ENCODE data around the gene MRM2. TPM values are rescaled to one million over a fixed set of nuclear protein-coding genes. Genes with fewer than 3 reads are reported as not detected.

Gene MRM2
- polyA plus RNA-seq, 3 donors = 9.2 to 21.8 (median 15.7) TPM

DNA sequence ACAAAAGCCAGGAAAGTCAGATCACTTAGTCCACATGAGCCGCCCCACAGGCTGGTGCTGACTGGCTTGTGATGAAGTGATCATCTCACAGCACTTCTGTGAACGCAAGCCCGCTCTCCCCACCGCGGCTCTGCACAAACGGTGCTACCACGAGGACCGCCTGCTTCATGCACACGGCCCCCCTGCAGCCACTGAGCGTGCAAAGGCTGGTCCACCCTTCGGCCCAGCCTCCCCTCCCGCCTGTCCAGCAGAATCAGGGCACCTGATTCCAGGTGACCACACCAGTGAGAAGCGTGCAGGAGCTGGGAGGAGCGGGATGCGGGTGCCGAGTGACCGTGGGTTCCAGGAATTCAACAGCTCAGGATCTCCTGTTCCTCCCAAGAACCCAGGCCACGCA is 41.4 kb downstream of the MRM2 start:
- no peak overlapping the region for H3K27ac ChIP-seq (ENCODE audit: low read depth, low read length)
- WGBS, 3 donors = 95 to 97% (median 96%) methylated on average over 18 of the region's 18 CpGs

DNA sequence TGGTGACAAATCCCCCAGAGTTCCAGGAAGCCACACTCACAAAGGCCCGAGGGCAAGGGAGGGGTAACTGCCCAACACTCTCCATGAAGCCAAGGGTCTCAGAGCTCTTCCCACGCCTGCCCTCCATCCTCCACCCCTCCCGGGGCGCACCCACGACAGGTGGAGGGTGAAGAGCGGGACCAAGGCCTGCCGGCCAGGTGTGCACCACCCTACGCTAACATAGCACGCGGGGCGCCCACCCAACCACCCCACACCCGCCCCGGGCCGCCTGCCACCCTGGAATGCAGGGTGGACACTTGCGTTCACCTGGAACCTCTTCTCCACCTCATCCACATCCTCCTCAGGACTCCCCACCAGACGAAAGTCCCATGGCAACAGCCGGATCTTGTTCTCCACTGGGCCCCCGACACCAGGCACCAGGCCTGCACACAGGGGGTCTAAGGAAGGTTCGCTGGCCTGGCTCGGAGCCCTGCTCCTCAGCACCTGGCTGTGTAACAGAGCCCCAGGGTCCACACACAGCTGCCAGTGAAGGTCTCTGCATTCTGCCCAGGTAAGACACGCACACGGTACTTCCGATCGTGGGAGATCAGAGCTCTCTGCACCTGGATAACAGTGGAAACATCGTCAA is 41.9 kb downstream of the MRM2 start:
- WGBS, 3 donors = 92 to 96% (median 94%) methylated on average over 25 of the region's 25 CpGs
- no peak overlapping the region for H3K27ac ChIP-seq (ENCODE audit: low read depth, low read length)

- no peak overlapping the region for H3K27ac ChIP-seq (ENCODE audit: low read depth, low read length)
- 95 to 96% (median 96%) methylated on average over 16 of the region's 16 CpGs for WGBS, 3 donors
These were observed 42.5 kb downstream of the MRM2 start for GRCh38 chr7:2199528-2199927.

- 85 to 90% (median 90%) methylated on average over 10 of the region's 10 CpGs for WGBS, 3 donors
- H3K27ac ChIP-seq (ENCODE audit: low read depth, low read length) = no peak overlapping the region
These were observed 43.2 kb downstream of the MRM2 start for GRCh38 chr7:2198760-2199159.

GRCh38 chr7:2198206-2198605 is 43.8 kb downstream of the MRM2 start:
- no peak overlapping the region for H3K27ac ChIP-seq (ENCODE audit: low read depth, low read length)
- 92 to 93% (median 92%) methylated on average over 15 of the region's 15 CpGs for WGBS, 3 donors

GRCh38 chr7:2197436-2198155 is 44.4 kb downstream of the MRM2 start:
- WGBS, 3 donors = 85 to 91% (median 86%) methylated on average over 21 of the region's 21 CpGs
- no peak overlapping the region for H3K27ac ChIP-seq (ENCODE audit: low read depth, low read length)

DNA sequence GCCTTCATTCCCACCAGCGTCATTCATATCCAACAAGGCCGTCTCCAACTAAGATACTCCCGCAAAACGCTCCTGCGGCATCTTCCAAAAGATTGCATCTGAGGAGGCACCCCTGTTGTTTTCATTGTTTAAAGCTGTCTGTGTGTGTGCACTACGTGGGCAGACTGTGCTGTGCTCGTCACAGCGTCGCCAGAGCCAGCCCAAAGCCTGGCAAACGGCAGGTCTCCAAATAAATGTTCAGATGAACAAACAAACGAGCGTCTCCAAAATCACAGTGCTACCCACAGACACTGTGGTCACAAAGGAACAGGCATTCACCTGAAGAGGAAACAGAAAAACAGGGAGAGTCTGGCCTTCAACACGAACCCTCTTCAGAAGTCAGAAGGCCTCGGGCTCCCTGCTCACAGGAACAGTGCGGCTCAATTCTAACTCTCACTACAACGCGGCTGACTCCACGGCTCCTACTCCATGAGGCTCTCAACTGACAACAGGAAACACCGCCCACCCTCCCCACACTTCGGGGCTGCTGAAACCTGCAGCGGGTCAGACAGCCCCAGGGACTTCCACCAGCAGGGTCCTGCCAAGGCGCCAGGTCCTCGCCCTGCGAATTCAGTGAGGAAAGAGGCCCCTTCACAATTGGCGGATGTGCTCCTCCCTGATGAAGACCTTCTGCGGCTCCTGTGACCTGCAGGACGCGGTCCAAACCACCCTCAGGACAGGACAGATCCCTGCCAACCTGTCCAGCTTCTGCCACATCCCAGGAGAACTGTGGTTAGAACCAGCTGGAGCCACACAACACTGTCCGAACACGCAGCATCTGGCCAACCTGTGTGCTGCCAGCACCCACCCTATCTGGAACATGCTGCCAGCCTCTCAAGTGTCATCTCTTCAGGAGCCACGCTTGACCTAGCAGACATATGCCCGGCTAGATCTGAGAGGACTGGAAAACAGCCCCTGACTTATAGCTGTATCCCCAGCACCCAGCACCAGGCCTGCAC is 45.3 kb downstream of the MRM2 start:
- 85 to 90% (median 88%) methylated on average over 32 of the region's 32 CpGs for WGBS, 3 donors
- H3K27ac ChIP-seq (ENCODE audit: low read depth, low read length) = no peak overlapping the region

GRCh38 chr7:2195400-2196246 is 46.4 kb downstream of the MRM2 start:
- WGBS, 3 donors = 91 to 95% (median 94%) methylated on average over 13 of the region's 13 CpGs
- no peak overlapping the region for H3K27ac ChIP-seq (ENCODE audit: low read depth, low read length)

- H3K27ac ChIP-seq (ENCODE audit: low read depth, low read length) = no peak overlapping the region
- WGBS, 3 donors = 94 to 97% (median 94%) methylated on average over 18 to 19 of the region's 19 CpGs
These were observed 48.3 kb downstream of the MRM2 start for GRCh38 chr7:2193575-2194305.

- WGBS, 3 donors = 83 to 88% (median 87%) methylated on average over 18 of the region's 18 CpGs
- no peak overlapping the region for H3K27ac ChIP-seq (ENCODE audit: low read depth, low read length)
These were observed 49.0 kb downstream of the MRM2 start for GRCh38 chr7:2192831-2193534.

DNA sequence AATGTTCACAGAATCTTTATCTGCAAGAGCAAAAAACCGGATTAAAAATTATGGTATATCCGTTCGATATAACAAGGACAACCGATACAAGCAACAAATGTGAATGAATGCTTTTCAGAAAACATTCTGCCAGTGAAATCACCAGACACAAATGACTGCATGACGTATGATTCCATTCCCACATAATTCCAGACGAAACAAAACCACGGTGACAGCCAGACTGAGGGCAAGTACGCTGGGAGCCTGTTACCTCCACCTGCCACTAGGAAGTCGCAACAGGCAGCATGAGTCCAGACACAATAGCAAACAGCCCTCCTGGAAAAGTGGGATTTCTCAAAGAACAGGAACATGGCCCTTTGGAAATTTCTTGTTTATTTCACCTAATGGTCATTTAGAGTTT is 51.0 kb downstream of the MRM2 start:
- WGBS, 3 donors = 96 to 97% (median 96%) methylated on average over 9 of the region's 9 CpGs

GRCh38 chr7:2190531-2190930 is 51.5 kb downstream of the MRM2 start:
- WGBS, 3 donors = 93 to 95% (median 94%) methylated on average over 10 of the region's 10 CpGs

More for the DNA sequence above, 51.0 kb downstream of the MRM2 start:
- H3K27ac ChIP-seq (ENCODE audit: low read depth, low read length) = no peak overlapping the region

GRCh38 chr7:2186166-2186565 is 55.8 kb downstream of the MRM2 start:
- H3K27ac ChIP-seq (ENCODE audit: low read depth, low read length) = no peak overlapping the region

More at GRCh38 chr7:2190531-2190930, 51.5 kb downstream of the MRM2 start:
- no peak overlapping the region for H3K27ac ChIP-seq (ENCODE audit: low read depth, low read length)

GRCh38 chr7:2185715-2186114 is 56.3 kb downstream of the MRM2 start:
- H3K27ac ChIP-seq (ENCODE audit: low read depth, low read length) = no peak overlapping the region
- 94 to 96% (median 94%) methylated on average over 8 of the region's 8 CpGs for WGBS, 3 donors

More at GRCh38 chr7:2186166-2186565, 55.8 kb downstream of the MRM2 start:
- 83 to 89% (median 84%) methylated on average over 4 of the region's 4 CpGs for WGBS, 3 donors

Measured in adipose tissue (tissue), 3 donors.